Non-pigmented ciliary epithelial cell (primary cell): Measurements from ENCODE around the gene SOX8.

Source experiments
- DNase-seq: peaks from one replicate; pipeline ENCODE4 v3.0.0-alpha.2; 2010; ENCODE audit warnings: low read depth

Gene SOX8

GRCh38 chr16:1026784-1027500 lies 45.4 kb downstream of the SOX8 start:
- DNase-seq: no peak

- no peak for DNase-seq
These were observed 45.9 kb downstream of the SOX8 start for GRCh38 chr16:1027501-1027815.

GRCh38 chr16:1028056-1028455 lies 46.5 kb downstream of the SOX8 start:
- no peak for DNase-seq

GRCh38 chr16:1028524-1029258 lies 47.1 kb downstream of the SOX8 start:
- DNase-seq: no peak

GRCh38 chr16:1029259-1029545 lies 47.6 kb downstream of the SOX8 start:
- no peak for DNase-seq

- DNase-seq: no peak
These were observed 48.9 kb downstream of the SOX8 start for GRCh38 chr16:1030473-1030901.

GRCh38 chr16:1031666-1032065 lies 50.1 kb downstream of the SOX8 start:
- no peak for DNase-seq

GRCh38 chr16:1032607-1033006 lies 51.0 kb downstream of the SOX8 start:
- DNase-seq: no peak

GRCh38 chr16:1033128-1033679 lies 51.6 kb downstream of the SOX8 start:
- no peak for DNase-seq

- DNase-seq: no peak
These were observed 52.9 kb downstream of the SOX8 start for GRCh38 chr16:1034230-1035065.

- no peak for DNase-seq
These were observed 53.5 kb downstream of the SOX8 start for GRCh38 chr16:1035066-1035415.

- DNase-seq: no peak
These were observed 54.6 kb downstream of the SOX8 start for GRCh38 chr16:1036166-1036565.
